GM19328 (cell line): ENCODE results near the gene OTULINL.
A peak's percentile ranks its signal among the peaks of the same experiment; 100 is the strongest.
"Not testable (repeated sequence)": the region's sequence is repeated elsewhere in the genome, so short reads cannot be mapped to it uniquely, and the experiment has no call there.

ENCODE experiments used
- ATAC-seq: cut with Tn5 transposase; IDR thresholded peaks from one replicate; pipeline ENCODE4 v1.9.1; 2021; ENCODE audit warnings: mild to moderate bottlenecking, moderate library complexity; ENCODE audit not compliant: unreplicated experiment

The OTULINL gene

DNA sequence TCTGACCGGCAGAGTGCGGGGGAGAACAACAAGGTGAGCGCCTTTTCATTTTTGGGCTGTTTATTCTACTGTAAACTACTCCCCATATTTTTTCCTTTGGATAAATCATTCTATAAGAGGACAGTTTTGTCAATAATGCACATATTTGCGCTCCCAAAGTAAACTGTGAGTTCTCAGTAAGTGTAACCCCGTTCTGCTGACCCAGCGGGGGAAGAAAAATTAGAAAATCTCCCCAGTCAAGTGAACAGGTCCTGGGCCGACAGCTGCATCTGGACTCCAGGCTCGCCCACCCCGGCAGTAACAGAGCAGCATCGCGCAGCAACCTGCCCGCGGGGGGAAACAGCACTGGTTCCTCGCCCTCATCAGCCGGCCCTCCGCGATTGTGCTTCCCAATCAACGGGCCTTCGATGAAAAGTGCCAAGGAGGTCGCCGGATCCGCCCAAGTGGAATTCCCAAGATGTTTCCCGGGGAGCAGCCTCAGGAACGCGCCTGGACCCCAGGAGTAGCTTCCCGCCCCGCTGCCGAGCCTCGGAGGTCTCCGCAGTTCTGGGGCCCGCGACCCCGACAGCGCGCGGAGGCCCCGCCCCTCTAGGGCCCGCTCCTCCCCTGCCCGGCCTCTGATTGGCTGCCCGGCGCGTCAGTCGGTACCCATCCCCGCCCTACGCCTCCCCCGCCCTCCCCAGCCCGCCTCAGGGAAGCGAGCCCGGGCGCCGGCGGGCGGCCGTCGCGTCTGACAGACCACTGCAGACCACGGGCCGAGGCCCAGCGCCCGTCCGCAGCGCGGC lies at the start of gene OTULINL:
Gene OTULINL (plus strand): TSS at position 687 of the 785 bp plus-strand sequence. CDS start 103 bp downstream, outside the sequence.
- peak; percentile 99 for ATAC-seq

DNA sequence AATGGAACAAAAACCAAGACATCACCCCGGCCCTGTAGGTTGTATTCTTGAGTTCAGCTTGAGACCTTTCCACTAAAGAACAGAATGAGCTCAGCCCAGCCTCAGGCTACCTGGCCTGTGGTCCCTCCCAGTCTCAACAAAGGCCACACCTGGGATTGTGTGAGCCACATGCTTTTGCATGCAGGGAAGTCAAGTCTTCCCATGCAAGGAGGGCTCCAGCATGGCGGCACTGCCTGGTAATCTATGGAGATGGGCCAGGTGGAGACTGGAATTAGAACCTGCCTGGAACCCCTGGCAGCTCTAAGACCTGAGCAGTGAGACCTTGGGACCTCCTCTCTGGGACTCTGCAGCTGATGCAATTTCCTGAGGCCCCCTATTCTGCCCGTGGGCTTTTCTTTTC lies 49.4 kb upstream of the OTULINL start:
- ATAC-seq = no peak

DNA sequence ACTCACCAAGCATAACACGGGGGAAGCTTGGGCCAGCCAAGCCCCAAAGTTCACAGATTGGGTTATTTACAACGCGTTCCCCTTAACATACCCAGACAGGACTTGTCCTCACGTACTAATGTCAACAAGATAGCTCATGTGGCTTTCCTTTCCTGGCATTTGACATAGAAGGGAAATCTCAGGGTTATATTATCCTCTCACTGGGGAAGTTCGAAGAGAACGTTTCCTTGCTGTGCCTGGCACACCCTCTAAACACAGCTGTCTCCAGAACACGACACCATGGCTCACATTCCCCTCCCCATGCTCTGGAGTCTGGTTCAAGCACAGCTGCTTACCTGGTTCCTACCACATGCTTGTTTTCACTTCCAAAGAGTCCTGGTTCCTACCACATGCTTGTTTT lies 46.8 kb upstream of the OTULINL start:
- no peak for ATAC-seq

DNA sequence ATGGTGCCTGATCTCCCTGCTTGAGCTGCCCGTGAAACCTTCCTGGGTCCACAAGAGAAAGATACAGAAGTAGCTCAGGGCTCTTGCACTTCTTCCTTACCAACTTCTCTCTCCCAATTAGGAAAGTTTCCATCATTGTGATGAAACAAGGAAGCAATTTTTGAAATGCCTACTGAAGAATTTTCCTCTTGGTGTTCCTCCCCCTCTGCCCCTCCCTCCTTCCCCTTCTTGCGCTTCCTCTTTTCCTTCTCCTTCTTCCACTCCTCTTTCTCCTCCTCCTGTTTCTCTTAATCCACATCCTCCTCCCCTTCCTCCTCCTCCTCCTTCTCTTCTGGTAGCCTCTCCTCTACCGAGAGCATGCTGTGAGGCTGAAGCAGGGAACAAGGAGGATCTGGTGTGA lies 36.3 kb upstream of the OTULINL start:
- no peak for ATAC-seq

DNA sequence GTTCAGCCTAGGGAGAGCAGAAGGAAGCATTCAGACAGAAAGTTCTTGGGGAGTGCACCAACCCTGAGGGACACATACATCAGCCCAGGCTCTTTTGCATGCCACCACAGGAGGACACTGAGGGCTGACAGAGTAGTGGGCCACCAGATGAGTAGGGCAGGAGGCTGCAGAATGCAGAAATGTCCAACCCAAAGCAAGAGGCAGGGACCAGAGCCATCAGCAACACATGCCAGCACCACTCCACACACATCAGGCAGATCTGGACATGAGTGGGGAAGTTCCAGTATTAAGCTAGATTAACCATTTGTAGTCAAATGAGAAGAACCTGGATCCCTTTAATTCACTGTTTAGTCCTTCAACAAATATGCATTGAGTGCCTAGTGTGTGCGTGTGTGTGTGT lies 35.7 kb upstream of the OTULINL start:
- ATAC-seq = no peak

DNA sequence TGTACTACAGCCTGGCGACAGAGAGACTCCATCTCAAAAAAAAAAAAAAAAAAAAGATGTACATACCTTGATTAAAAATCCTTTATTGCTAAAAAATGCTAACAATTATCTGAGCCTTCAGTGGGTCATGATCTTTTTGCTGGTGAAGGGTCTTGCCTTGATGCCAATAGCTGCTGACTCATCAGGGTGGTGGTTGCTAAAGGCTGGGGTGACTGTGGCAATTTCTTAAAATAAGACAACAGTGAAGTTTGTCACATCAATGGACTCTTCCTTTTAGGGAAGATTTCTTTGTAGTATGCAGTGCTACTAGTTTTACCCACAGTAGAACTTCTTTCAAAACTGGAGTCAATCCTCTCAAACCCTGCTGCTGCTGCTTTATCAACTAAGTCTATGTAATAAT lies 33.9 kb upstream of the OTULINL start:
- no peak for ATAC-seq

DNA sequence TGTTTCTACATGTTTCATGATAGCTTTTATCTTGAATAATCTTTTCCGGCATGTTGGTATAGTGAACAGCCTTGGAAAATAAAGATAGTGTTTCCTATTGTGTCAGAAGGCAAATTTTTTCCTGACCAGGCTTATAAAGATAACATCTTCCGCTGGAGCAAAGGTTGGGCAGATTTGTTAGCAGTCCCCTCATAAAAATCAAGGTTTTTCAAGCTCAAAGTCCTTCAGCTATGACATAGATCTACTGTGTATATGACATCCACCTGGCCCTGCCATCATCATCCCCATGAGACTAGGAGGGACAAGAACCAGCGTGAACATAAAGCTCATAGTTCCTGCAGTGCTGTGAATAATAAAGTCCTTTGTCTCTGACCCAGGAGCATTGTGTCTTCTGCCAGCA lies 30.4 kb upstream of the OTULINL start:
- ATAC-seq = no peak

DNA sequence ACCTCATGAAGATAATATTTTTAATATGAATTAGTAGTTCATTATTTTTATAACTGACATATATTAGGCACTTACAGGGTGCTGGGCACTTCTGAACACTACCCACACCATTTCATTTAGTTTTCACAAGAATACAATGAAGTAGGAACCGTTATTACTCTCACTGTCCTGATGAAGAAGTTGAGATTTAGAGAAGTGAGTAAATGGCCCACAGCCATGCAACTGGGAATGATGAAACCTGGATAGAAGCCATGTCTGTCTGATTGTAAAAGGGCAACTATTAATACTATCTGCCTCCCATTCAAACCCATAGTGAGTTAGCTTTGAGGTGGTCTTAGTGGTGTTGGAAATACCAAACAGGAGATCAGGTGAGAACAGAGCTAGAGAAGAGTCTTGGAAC lies 29.6 kb upstream of the OTULINL start:
- ATAC-seq = no peak

DNA sequence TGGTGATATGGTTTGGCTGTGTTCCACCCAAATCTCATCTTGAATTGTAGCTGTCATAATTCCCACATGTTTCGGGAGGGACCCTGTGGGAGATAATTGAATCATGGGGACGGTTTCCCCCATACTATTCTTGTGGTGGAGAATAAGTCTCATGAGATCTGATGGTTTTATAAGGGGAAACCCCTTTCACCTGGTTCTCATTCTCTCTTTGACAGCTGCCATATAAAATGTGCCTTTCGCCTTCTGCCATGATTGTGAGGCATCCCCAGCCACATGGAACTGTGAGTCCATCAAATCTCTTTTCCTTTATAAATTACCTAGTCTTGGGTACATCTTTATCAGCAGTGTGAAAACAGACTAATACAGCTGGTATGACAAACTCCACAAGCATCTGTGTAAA lies 27.3 kb upstream of the OTULINL start:
- not testable (repeated sequence) for ATAC-seq

DNA sequence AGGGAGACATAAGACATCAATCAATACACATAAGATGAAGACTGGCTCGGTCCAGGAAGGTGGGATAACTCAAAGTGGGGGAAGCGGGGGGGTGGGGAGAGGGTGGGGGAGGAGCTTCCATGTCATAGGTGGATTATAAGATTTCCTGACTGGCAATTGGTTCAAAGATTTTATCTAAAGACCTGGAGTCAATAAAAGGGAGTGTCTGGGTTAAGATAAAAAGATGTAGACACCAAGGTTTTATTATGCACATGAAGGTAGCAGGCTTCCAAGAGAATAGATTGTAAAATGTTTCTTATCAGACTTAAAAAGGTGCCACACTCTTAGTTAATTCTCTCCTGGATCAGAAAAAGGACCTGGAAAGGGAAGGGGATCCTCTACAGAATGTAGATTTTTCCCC lies 25.6 kb upstream of the OTULINL start:
- no peak for ATAC-seq

DNA sequence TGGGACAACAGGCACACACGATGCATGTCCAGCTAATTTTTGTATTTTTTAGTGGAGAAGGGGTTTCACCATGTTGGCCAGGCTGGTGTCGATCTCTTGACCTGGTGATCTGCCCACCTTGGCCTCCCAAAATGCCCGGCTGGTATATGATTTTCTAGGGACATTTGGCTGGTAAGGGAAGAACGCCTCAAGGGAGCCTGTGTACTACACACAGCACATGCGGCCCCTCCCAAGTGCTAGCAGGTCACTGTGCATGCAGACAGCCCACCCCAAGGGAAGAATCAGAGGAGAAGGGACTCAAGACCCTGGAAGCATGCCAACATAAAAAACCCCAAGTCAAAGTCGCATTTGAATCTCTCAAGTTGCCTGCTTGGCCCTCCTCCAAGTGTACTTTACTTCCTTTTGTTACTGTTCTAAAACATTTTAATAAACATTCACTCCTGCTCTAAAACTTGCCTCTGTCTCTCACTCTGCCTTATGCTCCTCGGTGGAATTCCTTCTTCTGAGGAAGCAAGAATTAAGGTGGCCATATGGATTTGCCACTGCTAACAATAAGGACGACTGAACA lies 24.3 kb upstream of the OTULINL start:
- ATAC-seq = no peak

DNA sequence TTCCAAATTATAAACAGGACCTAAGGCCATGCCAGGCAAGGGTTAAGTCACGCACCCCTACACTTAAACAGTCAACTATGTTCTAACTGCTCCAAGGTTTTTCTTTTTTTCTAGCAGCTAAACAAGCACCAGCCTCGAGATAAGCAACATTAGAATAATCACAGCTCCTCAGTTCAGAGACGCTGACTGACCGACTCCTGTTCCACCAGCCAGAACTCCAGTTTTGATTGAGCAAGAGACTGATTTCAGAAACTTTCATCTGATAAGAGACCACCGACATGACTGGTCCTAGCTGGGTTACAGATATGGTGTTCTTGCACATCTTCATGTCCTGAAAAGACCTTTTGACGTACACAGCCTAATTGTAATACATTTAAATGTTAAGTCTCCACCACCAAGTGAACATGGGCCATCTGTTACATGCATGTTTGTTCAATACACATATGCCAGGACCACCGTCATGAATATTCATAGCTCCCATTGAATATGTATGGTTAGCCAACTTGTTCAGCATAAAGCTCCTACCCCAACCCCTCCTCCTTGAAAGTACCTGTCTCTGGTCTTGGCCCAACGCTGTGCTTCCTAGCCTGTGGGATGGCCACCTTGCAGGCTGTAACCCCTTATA lies 23.7 kb upstream of the OTULINL start:
- no peak for ATAC-seq

DNA sequence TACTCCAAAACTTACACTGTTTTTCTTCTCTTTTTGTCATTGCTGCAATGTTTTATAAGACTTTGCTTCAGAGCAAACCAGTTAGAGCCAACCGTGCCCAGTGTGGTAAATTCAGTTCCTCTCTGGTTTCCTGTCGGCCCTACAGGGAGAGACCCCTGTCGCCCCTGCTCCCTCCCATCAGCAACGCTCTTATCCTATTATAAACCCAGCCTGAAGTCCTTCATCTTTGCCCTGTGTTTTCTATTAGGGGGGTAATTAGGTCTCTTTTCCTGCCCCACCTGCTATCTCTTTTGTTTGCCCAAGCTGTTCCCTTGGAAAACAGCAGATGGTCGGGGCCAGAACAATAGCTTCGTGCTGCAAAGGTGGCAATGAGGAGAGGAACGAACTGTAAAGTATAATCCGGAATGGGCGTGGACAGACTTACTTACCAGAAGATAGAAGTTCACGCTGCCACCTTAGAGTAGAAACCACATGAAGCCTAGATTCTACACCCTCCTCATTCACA lies 21.4 kb upstream of the OTULINL start:
- ATAC-seq = no peak

DNA sequence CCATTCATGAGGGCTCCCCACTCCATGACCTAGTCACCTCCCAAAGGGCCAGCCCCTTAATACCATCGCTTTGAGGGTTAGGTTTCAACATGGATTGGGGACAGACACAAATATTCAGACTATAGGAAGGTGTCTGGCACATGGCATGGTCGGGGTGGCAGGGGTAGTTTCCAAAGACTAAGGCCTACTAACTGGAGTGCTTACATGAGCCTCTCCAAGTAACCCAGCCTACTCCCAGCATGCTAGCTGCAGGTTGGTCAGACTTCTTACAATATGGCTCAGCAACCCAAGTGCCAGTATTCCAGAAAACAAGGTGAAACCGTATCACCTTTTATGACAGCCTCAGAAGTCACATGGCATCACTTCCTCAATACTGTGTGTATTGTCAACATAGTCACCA lies 19.9 kb upstream of the OTULINL start:
- no peak for ATAC-seq

DNA sequence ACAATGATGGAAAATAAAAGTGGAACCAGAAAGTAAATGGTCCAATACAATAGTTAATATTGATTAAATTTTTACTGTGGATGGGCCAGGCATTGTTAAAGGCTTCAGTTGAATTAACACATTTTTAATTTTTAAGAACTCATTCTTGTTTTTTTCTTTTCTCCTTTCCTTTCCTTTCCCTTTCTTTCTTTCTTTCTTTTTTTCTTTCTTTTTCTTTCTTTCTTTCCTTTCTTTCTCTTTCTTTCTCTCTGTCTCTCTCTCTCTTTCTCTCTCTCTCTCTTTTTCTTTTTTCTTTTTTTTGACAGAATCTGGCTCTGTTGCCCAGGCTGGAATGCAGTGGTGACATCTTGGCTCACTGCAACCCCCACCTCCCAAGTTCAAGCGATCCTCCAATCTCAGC lies 13.3 kb upstream of the OTULINL start:
- no peak for ATAC-seq

DNA sequence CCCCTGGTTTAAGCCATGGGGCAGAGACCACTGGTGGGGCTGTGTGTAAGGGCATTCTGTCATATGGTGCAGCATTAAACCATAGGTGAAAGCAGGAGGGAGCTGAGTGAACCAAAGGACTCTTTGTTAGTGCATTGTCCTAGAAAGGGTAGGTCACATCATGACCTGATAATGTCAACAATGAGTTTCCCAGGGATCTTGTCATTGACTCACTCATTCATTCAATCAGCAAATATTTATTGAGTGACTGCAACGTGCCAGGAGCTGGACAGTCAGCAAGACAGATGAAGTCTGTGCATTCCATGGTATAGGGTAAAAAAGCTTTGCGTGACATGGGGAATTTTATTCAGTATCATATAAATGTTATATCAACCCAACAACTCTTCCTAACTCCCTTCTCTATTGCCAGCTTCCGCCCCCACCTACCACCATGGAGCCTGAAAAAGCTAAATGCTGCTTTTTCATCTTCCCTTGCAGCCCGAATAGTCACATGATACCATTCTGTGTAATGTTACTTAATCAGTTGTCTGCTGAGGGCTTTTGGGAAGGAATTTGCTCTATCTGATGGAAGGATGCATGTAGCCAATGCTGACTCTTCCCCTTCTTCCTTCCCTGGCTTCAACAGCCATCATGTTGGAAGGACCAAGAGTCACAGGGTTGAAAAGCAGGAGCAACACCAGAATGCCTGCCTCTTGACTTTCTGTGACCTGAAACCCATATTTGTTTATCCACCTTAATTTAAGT lies 11.5 kb upstream of the OTULINL start:
- no peak for ATAC-seq

DNA sequence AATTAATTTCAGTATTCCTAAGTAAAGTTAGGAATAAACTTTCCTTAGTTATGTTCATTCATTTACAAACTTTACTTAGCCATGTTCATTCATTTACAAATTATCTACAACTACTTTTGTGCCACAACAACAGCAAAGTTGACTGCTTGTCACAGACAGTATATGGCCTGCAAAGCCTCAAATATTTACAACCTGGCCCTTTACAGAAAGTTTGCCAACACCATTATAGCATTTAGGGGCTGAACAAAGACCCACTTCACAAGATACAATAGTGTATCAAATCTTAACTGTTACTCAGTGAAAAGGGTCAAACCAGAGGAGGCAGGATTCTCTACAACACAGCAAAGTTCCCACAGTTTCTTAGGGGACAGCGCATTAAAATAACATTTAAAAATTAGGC lies 9.7 kb upstream of the OTULINL start:
- ATAC-seq = no peak

DNA sequence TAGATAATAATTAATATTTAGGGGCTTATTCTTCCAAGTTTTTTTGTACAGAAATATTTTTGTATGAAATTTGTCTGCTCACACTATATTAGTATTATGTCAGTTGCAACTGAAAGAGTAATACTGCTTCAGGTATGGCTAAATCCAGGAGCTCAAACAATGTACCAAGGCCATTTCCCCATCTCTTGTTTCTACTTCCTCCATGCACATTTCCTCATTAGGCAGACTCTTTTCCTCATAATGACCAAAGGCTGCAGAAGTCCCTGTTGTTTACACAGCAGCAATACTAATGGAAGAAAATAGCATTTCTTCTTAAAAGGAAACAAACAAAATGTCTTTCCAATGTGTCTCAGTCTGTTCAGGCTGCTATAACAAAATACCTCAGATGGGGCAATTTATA lies 9.2 kb upstream of the OTULINL start:
- ATAC-seq = no peak

DNA sequence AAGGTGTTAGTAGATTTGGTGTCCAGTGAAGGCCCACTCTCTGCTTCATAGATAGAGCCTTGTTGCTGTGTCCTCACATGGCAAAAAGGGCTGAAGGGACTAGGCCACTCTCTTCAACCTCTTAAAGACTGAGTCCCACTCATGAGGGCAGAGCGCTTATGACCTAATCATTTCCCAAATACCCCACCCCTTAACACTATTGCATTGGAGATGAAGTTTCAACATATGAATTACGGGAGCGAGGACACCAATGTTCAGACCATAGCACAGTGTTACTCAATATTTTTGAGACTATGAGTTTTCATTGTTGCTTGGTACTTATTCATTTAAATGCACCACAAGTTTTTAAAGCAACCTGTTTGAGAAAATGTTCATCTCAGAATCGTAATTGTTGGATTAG lies 8.8 kb upstream of the OTULINL start:
- no peak for ATAC-seq

DNA sequence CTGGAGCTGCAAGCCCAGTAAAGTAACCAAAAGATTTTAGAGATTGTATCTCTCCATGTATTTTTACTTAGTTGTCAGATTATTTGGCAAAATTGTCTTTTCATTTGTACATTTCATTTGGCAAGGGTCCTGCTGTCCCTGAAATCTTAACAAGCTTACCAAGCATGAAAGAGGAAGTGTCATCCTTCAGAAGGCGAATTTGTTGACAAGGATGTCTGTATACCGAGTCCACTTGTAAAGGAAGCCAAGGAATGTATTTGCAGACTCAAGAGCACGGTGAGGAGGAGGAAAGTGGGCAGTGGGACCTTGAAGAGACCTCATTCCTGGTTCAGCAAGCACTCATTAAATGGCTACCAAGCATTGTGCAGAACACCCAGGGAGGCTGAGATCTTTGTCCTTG lies 7.5 kb upstream of the OTULINL start:
- no peak for ATAC-seq

DNA sequence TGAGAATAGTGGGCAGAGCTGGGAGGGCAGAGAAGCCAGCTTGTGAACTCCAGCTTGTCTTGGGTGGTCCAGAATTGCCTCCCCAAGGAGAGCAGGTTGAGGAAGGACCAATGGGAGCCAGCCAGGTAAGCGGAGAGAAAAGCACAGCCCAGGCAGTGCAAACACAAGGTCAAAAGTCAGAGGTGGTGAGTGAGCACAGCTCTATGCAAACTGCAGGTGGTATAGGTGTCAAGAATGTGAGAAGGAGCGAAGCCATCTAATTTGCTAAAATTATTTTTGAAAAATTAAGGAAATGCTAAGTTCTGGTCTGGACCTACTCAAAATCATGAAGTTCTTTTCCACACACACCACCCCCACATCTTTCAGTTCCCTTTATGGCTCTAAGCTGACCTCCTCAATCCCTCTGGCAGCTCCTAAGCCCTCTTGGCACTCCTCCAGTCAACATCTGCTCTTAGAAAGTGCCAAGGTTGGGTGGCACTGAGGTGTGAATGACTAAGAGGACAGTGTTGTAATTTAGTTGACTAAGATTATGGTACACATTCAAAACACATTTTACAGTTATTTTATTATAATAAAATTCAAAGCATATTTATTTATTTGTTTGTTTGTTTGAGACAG lies 6.6 kb upstream of the OTULINL start:
- no peak for ATAC-seq
